Activated T-cell treated with anti-CD3 and anti-CD28 coated beads for 4 hours (primary cell): ENCODE results near the gene CPAMD8.
"Not testable (repeated sequence)": the region's sequence is repeated elsewhere in the genome, so short reads cannot be mapped to it uniquely, and the experiment has no call there.

Source experiments
- DNase-seq: peaks from one replicate; pipeline ENCODE4 v3.0.0-alpha.2; 2020

Gene CPAMD8

DNA sequence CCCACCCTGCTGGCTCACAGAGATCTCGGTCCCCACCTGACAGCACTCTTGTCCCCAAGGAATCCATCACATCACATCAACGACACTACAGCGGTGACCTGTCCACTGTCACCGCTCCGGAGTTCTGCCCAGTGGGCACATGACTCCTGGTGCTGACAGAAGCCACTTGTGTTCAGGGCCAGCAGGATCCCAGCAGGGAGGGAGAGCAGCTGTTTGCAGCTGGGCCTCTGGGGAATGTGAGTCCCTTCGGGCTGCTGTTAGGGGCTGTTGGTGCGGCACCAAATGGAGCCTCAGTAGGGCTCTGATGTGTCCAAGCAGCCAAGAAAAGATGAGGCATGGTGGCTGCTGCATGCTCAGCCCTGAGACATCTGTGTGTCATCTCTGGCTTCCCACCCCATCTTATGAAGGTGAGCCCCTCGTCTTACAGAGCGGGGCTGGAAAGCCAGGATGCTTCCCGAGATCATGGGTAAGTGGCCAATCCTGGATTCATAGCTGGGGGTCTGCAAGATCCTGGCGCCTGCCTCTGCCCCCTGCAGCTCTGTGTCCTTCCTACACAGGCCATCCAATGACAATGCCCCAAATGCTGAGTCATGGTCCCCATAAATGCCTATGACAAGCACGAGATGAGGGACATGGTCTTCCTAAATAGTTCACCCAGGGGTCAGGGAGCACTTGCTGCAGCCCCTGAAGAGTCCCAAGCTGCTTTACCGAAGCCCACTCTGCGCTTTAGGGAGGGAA lies 81.8 kb downstream of the CPAMD8 start:
- DNase-seq, result no peak

GRCh38 chr19:16943942-16944625 lies 82.5 kb downstream of the CPAMD8 start:
- no peak for DNase-seq

GRCh38 chr19:16943090-16943489 lies 83.5 kb downstream of the CPAMD8 start:
- not testable (repeated sequence) for DNase-seq

DNA sequence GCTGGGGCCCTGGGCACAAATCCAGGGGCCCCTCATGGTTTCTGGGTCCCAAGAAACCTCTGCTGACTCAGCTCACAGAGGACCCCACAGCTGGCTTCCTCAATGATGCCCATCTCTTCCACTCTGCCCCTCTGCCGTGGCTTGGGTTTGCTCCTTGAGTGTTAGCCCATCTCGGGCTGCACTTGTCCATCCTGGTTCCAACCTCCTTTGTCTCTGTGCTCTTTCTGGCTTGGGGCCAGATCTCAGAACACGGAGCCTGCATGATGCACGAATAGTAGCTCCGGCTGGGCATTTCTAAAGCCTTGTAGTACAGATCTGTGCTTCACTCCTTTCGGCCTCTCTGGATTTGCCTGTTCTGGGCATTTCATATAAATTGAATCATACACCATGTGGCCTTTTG lies 84.0 kb downstream of the CPAMD8 start:
- DNase-seq, result no peak

DNA sequence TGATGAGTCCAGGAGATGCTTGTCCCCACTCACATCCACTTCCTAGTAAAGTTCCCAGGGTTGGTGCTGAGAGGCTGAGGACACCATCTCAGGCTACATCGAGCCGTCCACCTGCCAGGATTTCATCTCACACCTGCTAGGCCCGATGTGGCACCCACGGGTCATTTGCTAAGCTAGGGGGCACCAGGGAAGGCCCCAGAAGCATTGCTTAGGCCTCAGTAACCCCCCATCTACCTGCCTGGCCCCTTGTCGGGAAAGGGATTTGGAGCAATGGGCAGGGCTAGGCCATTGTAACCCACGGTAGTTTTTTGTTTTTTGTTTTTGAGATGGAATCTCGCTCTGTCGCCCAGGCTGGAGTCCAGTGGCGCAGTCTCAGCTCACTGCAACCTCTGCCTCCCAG lies 86.0 kb downstream of the CPAMD8 start:
- DNase-seq, result no peak

DNA sequence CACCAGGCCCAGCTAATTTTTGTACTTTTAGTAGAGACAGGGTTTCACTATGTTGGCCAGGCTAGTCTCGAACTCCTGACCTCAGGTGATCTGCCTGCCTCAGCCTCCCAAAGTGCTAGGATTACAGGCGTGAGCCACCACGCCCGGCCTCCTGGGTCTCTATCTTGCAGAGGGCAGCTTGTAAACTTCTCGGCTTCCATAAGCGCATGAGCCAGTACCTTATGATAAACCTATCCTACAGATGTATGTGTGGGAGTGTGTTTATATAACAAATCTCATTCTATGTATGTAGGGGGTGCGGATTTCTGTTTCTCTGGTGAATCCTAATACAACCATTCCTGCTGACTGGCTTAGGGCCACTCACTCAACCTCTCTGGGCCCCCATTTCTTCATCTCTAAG lies 86.5 kb downstream of the CPAMD8 start:
- DNase-seq, result not testable (repeated sequence)

DNA sequence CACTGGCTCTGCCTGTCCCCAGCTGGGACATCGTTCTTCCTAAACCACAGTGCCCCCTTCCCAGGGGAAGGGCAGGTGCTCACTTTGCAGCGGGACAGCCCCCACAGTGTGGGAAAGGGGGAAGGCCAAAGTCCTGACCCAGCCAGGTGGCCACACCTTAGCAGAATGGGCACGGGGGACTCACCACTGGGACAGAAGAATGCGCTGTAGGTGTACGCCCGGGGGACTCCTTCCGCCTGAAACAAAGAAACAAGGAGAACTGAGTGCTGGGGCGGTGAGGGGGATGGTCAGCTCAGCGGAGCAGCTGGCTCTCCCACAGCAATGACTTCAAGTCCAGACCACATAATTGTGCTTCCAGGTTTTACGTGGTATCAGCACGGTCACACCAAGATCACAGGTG lies 88.4 kb downstream of the CPAMD8 start:
- no peak for DNase-seq

DNA sequence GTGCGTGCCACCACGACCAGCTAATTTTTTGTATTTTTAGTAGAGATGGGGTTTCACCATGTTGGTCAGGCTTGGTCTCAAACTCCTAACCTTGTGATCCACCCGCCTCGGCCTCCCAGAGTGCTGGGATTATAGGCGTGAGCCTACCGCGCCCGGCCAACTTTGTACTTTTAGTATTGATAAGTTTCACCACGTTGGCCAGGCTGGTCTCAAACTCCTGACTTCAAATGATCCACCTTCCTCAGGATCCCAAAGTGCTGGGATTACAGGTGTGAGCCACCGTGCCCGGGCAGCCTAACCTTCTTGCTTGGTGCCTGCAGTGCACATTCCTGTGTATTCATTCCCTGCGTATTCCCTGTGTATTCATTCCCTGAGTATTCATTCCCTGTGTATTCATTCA lies 88.8 kb downstream of the CPAMD8 start:
- DNase-seq, result not testable (repeated sequence)

DNA sequence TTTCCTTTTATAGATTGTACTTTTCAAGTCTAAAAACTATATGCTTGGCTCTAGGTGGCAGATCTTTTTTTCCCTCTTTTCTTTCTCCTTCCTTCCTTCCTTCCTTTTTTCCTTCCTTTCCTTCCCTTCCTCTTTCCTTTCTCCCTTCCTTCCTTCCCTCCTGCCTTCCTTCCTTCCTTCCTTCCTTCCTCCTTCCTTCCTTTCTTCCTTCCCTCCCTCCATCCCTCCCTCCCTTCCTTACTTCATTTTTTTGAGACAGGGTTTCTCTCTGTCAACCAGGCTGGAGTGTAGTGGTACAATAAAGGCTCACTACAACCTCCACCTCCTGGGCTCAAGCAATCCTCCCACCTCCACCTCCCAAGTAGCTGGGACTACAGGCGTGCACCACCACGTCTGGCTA lies 89.7 kb downstream of the CPAMD8 start:
- DNase-seq, result no peak

DNA sequence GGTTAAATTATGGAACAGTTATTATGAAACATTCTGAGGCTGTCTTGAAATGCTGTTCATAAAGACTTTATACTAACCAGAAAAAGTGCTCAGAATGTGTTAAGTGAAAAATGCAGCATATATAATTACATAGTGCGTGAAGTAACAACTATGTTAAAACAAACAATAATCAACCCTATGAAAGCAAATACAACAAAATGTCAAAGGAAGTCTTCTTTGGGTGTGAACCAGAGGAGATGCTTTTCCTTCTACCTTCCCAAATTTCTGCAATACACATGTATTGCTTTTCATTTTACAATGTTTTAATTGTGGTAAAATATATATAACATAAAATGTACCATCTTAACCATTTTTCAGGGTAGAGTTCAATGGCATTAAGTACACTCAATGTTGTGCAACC lies 92.1 kb downstream of the CPAMD8 start:
- DNase-seq, result no peak

GRCh38 chr19:16931306-16931705 lies 95.3 kb downstream of the CPAMD8 start:
- no peak for DNase-seq

DNA sequence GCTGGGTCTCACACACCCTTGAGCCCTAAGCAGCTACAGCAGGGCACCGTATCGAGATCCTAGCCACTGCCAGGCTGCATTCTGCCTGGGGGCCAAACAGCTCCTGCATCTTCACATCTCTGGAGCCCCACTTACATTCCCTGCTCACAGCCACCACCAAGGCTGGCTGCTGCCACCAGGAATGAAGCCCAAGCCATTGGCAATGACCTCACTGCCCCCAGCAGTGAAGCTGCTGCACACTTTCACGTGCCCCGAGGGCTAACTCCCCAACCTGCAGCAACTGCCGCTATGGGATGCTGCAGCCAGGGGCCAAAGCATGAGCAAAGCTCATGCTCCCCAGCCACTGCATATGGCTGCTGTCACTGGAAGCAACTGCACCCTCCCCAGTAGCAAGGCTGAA lies 95.9 kb downstream of the CPAMD8 start:
- DNase-seq, result no peak

DNA sequence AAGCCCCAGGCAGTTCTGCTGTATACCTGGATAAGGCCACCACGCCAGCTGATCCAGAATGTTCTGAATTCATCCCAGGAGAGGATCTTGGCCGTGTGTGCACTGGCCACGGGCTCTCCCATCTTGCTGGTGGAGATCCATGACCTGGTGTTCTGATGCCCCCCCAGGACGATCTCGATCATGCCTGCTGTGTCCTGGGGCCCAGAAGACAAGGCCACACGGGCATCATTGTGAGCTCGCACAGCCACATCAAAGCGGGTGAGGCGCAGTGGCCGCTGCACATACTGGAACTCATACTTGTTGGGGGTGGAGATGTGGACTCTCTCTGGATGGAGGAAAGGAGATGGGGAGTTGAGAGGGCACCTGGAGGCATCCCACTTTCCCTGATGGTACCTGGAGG lies 97.7 kb downstream of the CPAMD8 start:
- DNase-seq, result no peak

- DNase-seq, result no peak
Measured at GRCh38 chr19:16928351-16928750, 98.3 kb downstream of the CPAMD8 start.

DNA sequence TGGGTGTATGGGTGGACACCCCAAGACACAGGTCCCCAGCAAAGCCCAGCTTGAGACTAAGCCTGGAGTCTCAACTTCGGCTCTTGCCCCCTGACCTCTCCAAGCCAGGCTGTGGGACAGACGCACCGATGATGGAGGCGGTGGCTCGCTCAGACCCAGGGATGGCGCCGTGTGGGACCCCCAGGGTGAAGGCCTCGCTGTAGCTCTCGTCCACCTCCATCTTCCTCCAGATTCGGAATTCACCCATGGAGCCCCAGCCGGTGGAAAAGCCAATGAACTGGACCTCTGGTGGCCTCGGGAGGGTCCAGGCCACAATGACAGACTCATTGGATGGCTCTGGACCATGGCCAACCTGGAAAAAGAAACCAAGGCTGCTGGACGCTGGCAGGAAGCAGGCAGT lies 98.7 kb downstream of the CPAMD8 start:
- DNase-seq, result no peak

DNA sequence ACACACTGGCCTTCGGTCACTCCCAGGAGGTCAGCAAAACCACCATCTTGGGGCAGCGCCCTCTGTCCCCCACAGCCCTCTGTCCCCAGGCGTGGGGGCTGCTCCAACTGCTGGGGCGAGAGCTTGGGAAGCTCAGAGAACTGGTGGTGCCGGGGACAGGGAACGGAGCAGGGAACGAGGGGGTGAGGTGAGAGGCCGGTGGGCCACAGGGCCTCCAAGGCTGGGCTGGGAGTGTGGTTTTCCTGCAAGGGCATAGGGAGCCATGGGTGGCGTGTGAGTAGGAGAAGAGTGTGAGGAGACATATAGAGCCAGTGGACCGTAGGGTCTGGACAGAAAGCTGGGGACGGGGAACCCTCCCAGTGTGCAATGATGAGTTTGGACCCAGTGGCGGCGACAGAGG lies 103.7 kb downstream of the CPAMD8 start:
- no peak for DNase-seq

- DNase-seq, result no peak
Measured at GRCh38 chr19:16922592-16922934, 104.0 kb downstream of the CPAMD8 start.

GRCh38 chr19:16921766-16922591 lies 104.6 kb downstream of the CPAMD8 start:
- no peak for DNase-seq

DNA sequence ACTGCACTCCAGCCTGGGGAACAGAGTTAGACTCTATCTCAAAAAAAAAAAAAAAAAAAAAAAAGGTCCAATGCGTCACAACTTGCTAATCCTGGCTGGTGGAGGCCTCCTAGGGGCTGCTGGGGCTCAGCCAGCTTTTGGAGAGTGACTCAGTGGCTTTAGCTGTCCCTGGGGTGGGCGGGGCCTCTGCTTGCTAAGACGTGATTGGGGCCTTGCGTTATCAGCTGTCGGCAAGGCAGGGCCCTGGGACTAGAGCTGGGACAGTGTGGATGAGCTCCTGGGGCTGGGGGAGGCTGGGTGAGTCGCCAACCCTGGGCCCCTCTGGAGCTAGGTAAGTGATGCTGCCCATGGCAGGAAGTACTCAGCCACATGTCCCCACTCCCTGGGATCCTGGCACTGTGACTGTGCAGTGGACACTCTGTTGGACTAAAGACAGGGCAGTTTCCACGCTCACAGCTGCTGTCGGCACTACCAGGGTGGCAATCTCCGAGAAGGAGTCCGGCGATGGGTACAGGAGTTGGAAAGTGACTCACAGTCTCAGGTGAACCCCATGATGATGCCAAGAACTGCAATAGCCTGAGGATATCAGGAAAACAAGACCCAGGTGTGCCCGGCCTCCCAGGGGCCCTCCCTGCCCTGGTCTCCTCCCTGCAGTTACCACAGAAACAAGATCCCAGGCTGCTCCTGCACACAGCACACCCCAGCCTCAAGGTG lies 105.6 kb downstream of the CPAMD8 start:
- DNase-seq, result no peak

- DNase-seq, result no peak
Measured at GRCh38 chr19:16919496-16919895, 107.1 kb downstream of the CPAMD8 start.

DNA sequence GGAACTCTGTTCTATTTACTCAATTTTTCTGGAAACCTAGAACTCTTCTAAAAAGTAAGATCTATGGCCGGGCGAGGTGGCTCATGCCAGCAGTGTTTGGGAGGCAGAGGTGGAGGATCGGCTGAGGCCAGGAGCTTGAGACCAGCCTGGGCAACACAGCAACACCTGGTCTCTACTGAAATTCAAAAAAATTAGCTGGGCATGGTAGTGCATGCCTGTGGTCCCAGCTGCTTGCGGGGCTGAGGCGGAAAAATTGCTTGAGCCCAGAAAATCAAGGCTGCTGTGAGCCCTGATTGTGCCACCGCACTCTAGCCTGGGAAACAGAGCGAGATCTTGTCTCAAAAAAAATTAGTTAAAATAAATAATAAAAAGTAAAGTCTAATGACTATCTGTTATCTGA lies 109.2 kb downstream of the CPAMD8 start:
- DNase-seq, result no peak

GRCh38 chr19:16915734-16916133 lies 110.9 kb downstream of the CPAMD8 start:
- DNase-seq, result no peak

DNA sequence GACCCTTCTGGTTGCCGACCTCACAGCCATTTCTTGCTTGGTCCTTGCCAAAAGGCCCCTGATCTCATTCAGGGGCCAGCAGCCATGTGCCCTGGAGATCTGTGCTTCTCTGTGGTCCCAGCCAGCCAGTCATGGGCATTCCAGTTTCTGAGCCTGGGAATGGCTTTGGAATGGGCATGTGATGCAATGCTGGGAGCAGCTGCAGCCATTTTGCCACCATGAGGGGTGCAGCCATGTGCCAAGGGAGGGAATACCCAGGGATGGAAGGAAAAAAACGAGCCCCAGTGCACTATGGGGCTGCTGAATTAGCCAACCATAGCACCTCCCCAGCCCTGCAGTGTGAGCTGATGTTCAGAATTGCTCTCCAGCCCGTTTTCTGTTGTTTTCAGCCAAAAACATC lies 111.5 kb downstream of the CPAMD8 start:
- no peak for DNase-seq
